Measurements from ENCODE around the gene GAB3.
A peak's percentile ranks its signal among the peaks of the same experiment; 100 is the strongest.

DNA sequence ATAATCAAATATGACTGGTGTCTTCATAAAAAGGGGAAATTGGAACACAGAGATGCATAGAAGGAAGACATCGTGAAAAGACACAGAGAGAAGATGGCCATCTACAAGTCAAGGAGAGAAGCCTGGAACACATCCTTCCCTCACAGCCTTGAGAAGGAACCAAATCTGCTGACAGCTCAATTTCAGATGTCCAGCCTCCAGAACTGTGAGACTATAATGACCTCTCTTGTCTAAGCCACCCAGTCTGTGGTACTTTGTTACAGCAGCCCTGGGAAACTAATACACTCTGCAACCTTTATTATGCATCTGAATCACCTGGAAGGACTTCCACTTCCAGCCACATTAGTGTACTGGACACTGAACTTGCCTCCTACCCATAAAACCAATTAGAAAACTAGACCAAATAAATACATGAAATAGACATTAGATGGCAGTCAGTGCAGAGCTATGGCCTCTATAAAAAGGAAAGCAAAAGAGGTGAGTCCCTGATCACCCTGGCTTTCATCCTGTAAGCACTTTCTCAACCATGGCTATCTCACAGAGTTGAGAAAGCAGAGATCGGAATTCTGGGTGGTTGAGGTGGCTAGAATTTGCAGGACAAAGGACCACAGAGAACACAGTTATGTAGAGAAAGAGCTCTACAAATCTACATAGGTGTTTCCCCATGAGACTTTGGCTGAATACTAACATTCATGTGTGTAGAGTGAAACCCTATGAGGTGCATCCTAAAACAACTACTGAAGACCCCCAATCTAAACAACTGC is 25.7 kb downstream of the GAB3 start:
- no peak for TF ChIP-seq POLR2A (IDR thresholded peaks at IDR 0.05)
- TF ChIP-seq, protein P1, sequence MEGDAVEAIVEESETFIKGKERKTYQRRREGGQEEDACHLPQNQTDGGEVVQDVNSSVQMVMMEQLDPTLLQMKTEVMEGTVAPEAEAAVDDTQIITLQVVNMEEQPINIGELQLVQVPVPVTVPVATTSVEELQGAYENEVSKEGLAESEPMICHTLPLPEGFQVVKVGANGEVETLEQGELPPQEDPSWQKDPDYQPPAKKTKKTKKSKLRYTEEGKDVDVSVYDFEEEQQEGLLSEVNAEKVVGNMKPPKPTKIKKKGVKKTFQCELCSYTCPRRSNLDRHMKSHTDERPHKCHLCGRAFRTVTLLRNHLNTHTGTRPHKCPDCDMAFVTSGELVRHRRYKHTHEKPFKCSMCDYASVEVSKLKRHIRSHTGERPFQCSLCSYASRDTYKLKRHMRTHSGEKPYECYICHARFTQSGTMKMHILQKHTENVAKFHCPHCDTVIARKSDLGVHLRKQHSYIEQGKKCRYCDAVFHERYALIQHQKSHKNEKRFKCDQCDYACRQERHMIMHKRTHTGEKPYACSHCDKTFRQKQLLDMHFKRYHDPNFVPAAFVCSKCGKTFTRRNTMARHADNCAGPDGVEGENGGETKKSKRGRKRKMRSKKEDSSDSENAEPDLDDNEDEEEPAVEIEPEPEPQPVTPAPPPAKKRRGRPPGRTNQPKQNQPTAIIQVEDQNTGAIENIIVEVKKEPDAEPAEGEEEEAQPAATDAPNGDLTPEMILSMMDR (IDR thresholded peaks at IDR 0.05) = peak in 2 of 4 donors; percentile 7 to 17

Data from right lobe of liver (tissue), 4 donors.